Body of pancreas (tissue), 4 donors: ENCODE results near the gene XRN2.

Experiments used
- POLR2A ChIP-seq, 3 donors: fragments of 450-650 bp; IDR thresholded peaks; one replicate each; pipeline ENCODE4 v1.6.1; 2016; ENCODE audit warnings: antibody characterized with exemption in 3 of 3, mild to moderate bottlenecking in 2 of 3
- TF ChIP-seq, protein P1 (sequence below), 7 experiments: fragments of 450-650 bp in 4 of 7; fragments of 200-600 bp in 3 of 7; sonication (generic) in 3 of 7; IDR thresholded peaks; one replicate each; pipeline ENCODE4 v1.5.1; 2016 to 2019; ENCODE audit warnings: antibody characterized with exemption in 7 of 7

DNA sequence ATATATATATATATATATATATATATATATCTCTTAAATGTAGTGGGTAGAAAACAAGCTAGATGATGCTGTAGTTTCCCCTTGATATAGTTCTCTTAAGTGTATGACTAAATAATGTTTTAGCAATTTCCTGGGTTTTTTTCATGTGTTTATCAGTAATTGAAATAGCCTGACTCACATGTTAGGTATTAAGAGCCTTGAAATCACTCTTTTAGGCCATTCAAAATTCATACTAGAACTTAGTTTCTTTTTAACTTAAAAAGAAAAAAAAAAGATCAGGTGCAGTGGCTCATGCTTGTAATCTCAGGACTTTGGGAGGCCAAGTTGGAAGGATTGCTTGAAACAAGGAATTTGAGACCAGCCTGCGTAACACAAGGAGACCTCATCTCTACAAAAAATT, 50.1 kb downstream of the XRN2 start:
- TF ChIP-seq, protein P1, sequence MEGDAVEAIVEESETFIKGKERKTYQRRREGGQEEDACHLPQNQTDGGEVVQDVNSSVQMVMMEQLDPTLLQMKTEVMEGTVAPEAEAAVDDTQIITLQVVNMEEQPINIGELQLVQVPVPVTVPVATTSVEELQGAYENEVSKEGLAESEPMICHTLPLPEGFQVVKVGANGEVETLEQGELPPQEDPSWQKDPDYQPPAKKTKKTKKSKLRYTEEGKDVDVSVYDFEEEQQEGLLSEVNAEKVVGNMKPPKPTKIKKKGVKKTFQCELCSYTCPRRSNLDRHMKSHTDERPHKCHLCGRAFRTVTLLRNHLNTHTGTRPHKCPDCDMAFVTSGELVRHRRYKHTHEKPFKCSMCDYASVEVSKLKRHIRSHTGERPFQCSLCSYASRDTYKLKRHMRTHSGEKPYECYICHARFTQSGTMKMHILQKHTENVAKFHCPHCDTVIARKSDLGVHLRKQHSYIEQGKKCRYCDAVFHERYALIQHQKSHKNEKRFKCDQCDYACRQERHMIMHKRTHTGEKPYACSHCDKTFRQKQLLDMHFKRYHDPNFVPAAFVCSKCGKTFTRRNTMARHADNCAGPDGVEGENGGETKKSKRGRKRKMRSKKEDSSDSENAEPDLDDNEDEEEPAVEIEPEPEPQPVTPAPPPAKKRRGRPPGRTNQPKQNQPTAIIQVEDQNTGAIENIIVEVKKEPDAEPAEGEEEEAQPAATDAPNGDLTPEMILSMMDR (IDR thresholded peaks at IDR 0.05): no peak
- TF ChIP-seq POLR2A (IDR thresholded peaks at IDR 0.05): no peak
